Sigmoid colon (tissue), 7 donors: ENCODE measurements around the gene PDE4A. TPM values are rescaled to one million over a fixed set of nuclear protein-coding genes. Genes with fewer than 3 reads are reported as not detected.
A peak's percentile ranks its signal among the peaks of the same experiment; 100 is the strongest.

Experiments
- DNase-seq: peaks from one replicate; pipeline ENCODE4 v3.0.0-alpha.2; 2019
- H3K27ac ChIP-seq, 4 donors: fragments of 200-600 bp; sonication (generic); one replicate each; pipeline ENCODE4 v1.5.1; 2016 to 2019; ENCODE audit warnings: mild to moderate bottlenecking in 1 of 4
- H3K27me3 ChIP-seq, 3 donors: fragments of 200-600 bp; sonication (generic); one replicate each; pipeline ENCODE4 v1.5.1; 2019; ENCODE audit warnings: mild to moderate bottlenecking in 1 of 3
- H3K36me3 ChIP-seq, 4 donors: fragments of 200-600 bp; sonication (generic); one replicate each; pipeline ENCODE4 v1.5.1; 2016 to 2019
- H3K4me1 ChIP-seq, 4 donors: fragments of 200-600 bp; sonication (generic); one replicate each; pipeline ENCODE4 v1.5.1; 2017 to 2019
- H3K4me3 ChIP-seq, 4 donors: fragments of 200-600 bp; sonication (generic); one replicate each; pipeline ENCODE4 v1.5.1; 2017 to 2019; ENCODE audit warnings: mild to moderate bottlenecking in 2 of 4, moderate library complexity in 1 of 4
- H3K9me3 ChIP-seq, 4 donors: fragments of 200-600 bp in 3 of 4; sonication (generic) in 3 of 4; one replicate each; pipeline versions ENCODE4 v1.5.1 to v1.6.1; 2013 to 2019
- CTCF ChIP-seq, 4 experiments: fragments of 450-650 bp in 3 of 4; fragments of 200-600 bp in 1 of 4; IDR thresholded peaks; one replicate each; pipeline ENCODE4 v1.5.1; 2016 to 2019; ENCODE audit warnings: antibody characterized with exemption in 4 of 4, mild to moderate bottlenecking in 3 of 4, moderate library complexity in 2 of 4
- EP300 ChIP-seq, 4 donors: sonication (generic); formaldehyde crosslinking; IDR thresholded peaks; one replicate each; pipeline ENCODE4 v1.6.1; 2017; ENCODE audit warnings: antibody characterized with exemption in 4 of 4
- POLR2A ChIP-seq, 2 donors: fragments of 450-650 bp; IDR thresholded peaks; one replicate each; pipeline ENCODE4 v1.6.1; 2016; ENCODE audit warnings: antibody characterized with exemption in 2 of 2, mild to moderate bottlenecking in 2 of 2, moderate library complexity in 2 of 2
- POLR2AphosphoS5 ChIP-seq, 4 donors: sonication (generic); formaldehyde crosslinking; IDR thresholded peaks; one replicate each; pipeline ENCODE4 v1.6.1; 2017; ENCODE audit warnings: antibody characterized with exemption in 4 of 4
- WGBS, 2 donors: extraction: QIAGEN DNeasy Blood & Tissue Kit; methylation state at CpG; one replicate each; pipeline ENCODE4 v1.1.7; 2013; 5-methylcytosine and 5-hydroxymethylcytosine counted together
- intact Hi-C: fragments of 100-400 bp; cut with DNase I; formaldehyde crosslinking; loops from one replicate; pipeline ENCODE4 v1.15.1; 2023
- polyA plus RNA-seq, 3 donors: library from polyadenylated mRNA; stranded (reverse); fragments of 200-250 nt; gene quantifications; one replicate each; pipeline ENCODE4 v1.2.3, GENCODE V29; 2013
- total RNA-seq, 4 donors: library from RNA; depleted of rRNA; stranded (reverse); fragments of >200 nt; gene quantifications; one replicate each; pipeline ENCODE4 v1.1.0, GENCODE V29; 2016
- donor health status: healthy with polysubstance abuse.
- donor health status: Bipolar disorder and iron deficiency.
- donor health status: healthy.

The PDE4A gene
- total and polyA plus RNA-seq, 7 donors = 4.2 to 14.7 (median 7.6) TPM

- WGBS, 2 donors = 96 to 97% methylated on average over 43 of the region's 43 CpGs
- Histone ChIP-seq H3K9me3 (no peaks in the 10 kb centered on the region), H3K4me3 (no peak overlapping the region), H3K27me3 (no peaks in the 10 kb centered on the region), H3K27ac (no peak overlapping the region), H3K36me3 (peaks cover 39 to 96% (median 59%) of the 10 kb centered on the region in 4 donors), H3K4me1 (no peaks in the 10 kb centered on the region)
- intact Hi-C loops = no loop called here
- no peak for DNase-seq
- TF ChIP-seq CTCF (IDR thresholded peaks at IDR 0.05) = no peak
- TF ChIP-seq POLR2A (IDR thresholded peaks at IDR 0.05) = no peak
- no peak for TF ChIP-seq POLR2AphosphoS5 (IDR thresholded peaks at IDR 0.05)
- no peak for TF ChIP-seq EP300 (IDR thresholded peaks at IDR 0.05)
Observed at GRCh38 chr19:10491472-10492047, 71.2 kb downstream of the PDE4A start.

GRCh38 chr19:10497371-10497770 is 77.0 kb downstream of the PDE4A start:
- no peak for DNase-seq
- intact Hi-C loops = no loop called here
- H3K4me3 ChIP-seq = no peak overlapping the region
- no peaks in the 10 kb centered on the region for H3K27me3 ChIP-seq
- no peaks in the 10 kb centered on the region for H3K9me3 ChIP-seq
- 93 to 98% methylated on average over 4 of the region's 4 CpGs for WGBS, 2 donors
- peaks cover 0 to 50% (median 43%) of the 10 kb centered on the region in 4 donors for H3K4me1 ChIP-seq
- no peak for TF ChIP-seq CTCF (IDR thresholded peaks at IDR 0.05)
- TF ChIP-seq EP300 (IDR thresholded peaks at IDR 0.05) = no peak
- no peak for TF ChIP-seq POLR2A (IDR thresholded peaks at IDR 0.05)
- no peak for TF ChIP-seq POLR2AphosphoS5 (IDR thresholded peaks at IDR 0.05)
- H3K36me3 ChIP-seq = peaks cover 23 to 73% (median 32%) of the 10 kb centered on the region in 4 donors
- peak overlapping the region in 1 of 4 donors; percentile 64 for H3K27ac ChIP-seq

- no peaks in the 10 kb centered on the region for H3K27me3 ChIP-seq
- H3K9me3 ChIP-seq = no peaks in the 10 kb centered on the region
- no peak overlapping the region for H3K4me3 ChIP-seq
- TF ChIP-seq POLR2AphosphoS5 (IDR thresholded peaks at IDR 0.05) (no peak), CTCF (IDR thresholded peaks at IDR 0.05) (no peak), POLR2A (IDR thresholded peaks at IDR 0.05) (no peak), EP300 (IDR thresholded peaks at IDR 0.05) (no peak)
- peak overlapping the region in 3 of 4 donors; percentile 5 to 70 (median 66) for H3K27ac ChIP-seq
- H3K36me3 ChIP-seq = peaks cover 17 to 53% (median 24%) of the 10 kb centered on the region in 4 donors
- no peak for DNase-seq
- intact Hi-C loops = loop anchor here (5.0 kb wide), 1 partner anchor 43 kb away; the partner anchor contains the start of gene ATG4D
- peaks cover 0 to 55% (median 48%) of the 10 kb centered on the region in 4 donors for H3K4me1 ChIP-seq
- 81 to 91% methylated on average over 24 of the region's 24 CpGs for WGBS, 2 donors
Observed at GRCh38 chr19:10499550-10500246, 79.4 kb downstream of the PDE4A start.

- Histone ChIP-seq H3K36me3 (peaks cover 14 to 48% (median 22%) of the 10 kb centered on the region in 4 donors), H3K4me3 (no peak overlapping the region), H3K27me3 (no peaks in the 10 kb centered on the region), H3K4me1 (peaks cover 0 to 55% (median 48%) of the 10 kb centered on the region in 4 donors), H3K9me3 (no peaks in the 10 kb centered on the region), H3K27ac (peak overlapping the region in 3 of 4 donors; percentile 3 to 99 (median 97))
- DNase-seq = no peak
- WGBS, 2 donors = 90 to 94% methylated on average over 2 of the region's 2 CpGs
- intact Hi-C loops = loop anchor here (5.0 kb wide), 1 partner anchor 42 kb away; the partner anchor contains the start of gene ATG4D
- no peak for TF ChIP-seq POLR2A (IDR thresholded peaks at IDR 0.05)
- no peak for TF ChIP-seq EP300 (IDR thresholded peaks at IDR 0.05)
- no peak for TF ChIP-seq CTCF (IDR thresholded peaks at IDR 0.05)
- no peak for TF ChIP-seq POLR2AphosphoS5 (IDR thresholded peaks at IDR 0.05)
Observed at GRCh38 chr19:10500247-10500592, 79.9 kb downstream of the PDE4A start.
